ENCODE results near the gene CANT1.
"Not testable (repeated sequence)": the region's sequence is repeated elsewhere in the genome, so short reads cannot be mapped to it uniquely, and the experiment has no call there.

Gene CANT1

DNA sequence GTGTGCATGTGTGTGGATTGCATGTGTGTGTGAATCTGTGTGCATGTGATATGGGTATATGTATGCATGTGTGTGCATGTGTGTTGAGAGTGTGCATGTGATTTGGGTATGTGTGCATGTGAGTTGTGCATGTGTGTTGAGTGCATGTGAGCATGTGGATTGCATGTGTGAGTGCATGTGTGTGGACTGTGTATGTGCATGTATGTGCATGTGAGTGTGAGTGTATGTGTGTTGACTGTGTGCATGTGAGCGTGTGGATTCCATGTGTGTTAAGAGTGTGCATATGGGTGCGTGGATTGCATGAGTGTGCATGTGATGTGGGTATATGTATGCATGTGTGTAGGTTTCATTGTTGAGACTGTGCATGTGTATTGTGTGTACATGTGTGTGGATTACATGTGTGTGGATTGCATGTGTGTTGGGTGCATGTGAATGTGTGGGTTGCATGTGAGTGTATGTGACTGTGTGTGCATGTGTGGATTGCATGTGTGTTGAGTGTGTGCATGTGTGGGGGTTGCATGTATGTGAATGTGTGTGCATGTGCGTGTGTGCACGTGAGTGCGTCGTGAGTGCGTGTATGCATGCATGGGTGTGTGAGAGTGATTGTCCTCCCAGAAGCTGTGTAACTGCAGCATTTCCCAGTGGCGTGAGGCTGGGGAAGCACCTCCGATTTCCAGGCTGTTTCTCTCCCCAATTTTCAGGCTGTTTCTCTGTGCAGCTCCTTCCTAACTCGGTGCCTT is 33.8 kb upstream of the CANT1 start:
- no peak for DNase-seq

DNA sequence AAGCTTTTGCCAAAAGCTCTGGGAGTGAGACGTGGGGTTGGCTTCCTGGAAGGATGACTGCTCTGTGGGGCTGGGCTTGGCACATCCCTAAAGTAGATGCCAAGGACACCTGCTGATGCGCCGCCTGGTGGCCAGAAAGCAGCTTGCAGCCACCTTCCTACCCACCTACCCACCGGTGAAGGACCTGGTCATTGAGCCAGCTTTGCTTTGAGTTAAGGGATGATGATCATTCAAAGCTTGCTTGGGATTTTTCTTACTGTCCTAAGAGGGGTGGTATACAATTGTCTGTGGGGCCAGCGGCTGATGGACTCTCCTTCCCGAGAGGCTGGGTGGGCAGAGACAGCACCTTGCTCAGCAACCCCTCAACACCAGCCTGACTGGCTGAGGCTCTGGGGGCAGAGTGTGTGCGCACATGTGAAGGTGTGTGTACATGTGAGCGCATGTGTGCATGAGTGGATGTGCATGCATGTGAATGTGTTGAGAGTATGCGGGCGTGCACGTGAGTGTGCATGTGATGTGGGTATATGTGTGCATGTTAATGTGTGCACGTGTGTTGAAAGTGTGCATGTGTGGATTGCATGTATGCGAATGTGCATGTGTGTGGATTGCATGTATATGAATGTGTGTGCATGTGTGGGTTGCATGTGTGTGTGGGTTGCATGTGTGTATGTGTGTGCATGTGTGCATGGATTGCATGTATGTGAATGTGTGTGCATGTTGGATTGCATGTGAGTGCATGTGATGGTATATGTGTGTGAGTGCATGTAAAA is 33.0 kb upstream of the CANT1 start:
- no peak for DNase-seq

DNA sequence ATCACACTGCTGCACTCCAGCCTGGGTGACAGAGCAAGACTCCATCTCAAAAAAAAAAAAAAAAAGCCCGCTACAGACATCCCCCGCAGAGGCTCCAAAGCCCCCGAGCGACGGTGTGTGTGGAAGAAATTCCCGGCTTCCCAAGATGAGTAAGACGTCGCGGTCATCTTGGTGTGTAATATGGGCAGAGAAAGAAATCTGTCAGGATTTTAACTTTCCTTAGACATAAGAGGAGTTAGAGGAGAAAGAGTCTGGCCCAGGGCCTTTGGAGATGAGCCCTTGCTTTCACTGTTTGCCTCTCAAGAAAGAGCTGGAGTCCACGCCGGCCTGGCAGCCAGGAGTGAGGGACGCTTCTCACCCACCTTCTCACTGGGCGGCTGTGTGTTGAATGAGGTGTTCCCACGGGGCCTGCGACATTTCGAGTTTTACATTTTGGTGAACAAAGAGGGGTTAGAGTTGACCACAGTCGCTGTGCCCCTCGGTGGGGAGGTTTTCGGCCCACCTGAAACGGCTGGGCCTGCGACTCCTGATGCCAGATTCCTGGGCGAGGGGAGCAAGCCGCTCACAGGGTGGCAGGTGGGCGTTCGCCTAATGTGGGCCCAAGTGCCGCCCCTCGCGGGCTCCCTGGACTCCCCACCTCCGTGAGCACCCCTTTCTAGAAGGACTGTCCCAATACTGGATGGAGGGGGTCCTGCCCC is 32.3 kb upstream of the CANT1 start:
- no peak for DNase-seq

DNA sequence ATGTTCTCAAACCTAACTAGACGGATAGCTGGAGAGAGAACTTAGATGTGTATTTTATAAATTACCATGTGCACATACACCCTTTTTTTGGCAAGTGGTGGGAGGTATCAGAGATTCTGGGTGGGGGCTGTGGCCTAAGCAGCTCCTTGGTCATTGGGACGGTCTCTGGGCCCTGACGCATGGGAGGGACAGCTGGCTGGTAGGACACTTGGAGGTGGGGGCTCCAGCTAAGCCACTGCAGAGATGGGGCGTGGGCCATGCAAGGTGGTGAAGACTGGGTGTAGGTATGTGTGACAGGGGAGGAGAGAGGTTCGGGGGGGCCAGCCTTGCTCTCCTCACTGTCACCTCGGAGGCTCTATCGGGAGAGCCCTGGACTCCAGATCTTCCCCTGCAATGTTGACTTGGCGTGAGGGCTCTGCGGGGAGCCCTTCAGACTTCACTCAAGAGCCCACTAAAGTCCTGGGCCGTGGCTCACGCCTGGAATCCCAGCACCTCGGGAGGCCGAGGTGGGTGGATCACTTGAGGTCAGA is 31.5 kb upstream of the CANT1 start:
- no peak for DNase-seq

DNA sequence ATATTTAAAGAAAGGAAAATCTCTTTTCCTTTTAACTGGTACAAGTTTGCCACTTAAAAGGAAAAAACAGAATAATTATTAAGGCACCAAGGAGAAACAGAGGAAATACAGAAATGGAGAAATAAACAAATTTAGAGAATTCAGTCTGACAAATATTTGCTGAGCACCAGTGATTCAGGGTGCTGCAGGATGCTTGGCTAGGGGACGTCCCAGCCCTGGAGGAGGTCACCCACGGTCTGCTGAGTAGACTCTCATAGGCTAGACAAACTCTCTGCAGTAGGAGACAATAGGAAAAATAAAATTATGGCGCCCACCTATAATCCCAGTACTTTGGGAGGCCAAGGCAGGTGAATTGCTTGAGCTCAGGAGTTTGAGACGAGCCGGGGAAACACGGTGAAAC is 30.3 kb upstream of the CANT1 start:
- no peak for DNase-seq

DNA sequence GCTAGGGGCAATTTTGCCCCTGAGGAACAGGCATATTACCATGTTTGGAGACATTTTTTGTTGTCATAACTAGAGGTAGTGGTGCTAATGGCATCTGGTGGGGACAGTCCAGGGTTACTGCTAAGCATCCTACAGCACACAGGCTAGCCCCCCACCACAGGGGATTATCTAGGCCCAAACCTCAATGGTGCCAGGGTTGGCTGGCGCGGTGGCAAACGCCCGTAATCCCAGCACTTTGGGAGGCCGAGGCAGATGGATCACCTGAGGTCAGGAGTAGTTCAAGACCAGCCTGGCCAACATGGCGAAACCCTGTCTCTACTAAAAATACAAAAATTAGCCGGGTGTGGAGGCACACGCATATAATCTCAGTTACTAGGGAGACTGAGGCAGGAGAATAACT is 29.6 kb upstream of the CANT1 start:
- no peak for DNase-seq

DNA sequence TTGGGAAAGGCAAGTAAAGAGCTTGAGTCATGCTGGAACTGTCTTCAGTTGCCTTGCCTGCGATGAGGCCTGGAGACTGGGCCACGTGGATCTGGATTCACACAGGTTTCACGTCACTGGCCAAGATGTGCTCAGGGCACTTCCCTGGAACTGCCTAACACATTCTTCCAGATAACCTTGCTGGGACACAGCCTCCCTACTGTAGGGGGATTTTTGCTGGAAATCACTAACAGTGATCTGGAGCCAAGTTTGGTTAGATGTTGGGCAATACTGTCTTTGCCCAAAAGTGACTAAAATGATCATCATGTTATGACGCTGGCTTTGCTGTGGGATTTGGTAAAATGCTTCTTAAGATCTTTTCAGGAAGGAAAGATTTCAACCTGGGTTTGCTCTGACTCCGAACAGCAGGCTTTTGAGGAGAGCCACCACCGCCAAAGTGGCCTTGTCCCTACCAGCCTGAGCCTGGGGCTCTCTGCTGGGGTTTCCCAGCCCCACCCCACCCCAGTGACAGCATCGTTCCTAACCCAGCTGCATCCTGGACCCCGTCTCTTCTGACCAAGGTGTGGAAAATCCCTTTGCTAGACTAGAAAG is 29.1 kb upstream of the CANT1 start:
- DNase-seq: no peak

DNA sequence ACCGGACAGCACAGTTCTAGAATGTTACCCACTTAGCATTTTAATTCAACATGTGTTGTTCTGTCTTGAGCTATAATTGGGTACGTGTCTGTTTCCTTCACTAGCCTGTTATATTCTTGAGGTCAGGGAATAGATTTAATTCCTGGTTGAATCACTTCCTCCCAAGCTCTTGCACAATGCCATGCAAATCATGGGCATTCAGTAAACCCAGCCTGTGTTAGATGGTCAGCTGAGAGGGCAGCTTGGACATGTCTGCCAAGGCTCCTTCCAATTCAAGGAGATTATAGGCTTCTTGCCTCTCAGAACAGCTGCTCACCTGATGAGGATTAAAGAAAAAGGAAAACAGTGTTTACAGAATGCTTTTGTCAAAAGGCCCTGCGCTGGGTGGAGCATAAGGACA is 27.0 kb upstream of the CANT1 start:
- peak; percentile 64 for DNase-seq

DNA sequence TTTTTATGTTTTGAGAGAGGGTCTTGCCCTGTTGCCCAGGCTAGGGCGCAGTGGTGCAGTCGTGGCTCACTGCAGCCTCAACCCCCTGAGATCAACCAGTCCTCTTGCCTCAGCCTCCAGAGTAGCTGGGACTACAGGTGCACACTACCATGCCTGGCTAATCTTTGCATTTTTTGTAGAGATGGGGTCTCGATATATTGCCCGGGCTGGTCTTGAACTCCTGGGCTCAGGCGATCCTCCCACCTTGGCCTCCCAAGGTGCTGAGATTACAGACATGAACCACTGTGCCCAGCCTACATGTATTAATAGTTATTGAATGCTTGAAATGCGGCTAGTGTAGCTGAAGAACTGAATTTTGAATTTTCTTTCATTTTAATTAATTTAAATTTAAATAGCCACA is 26.6 kb upstream of the CANT1 start:
- DNase-seq: no peak

DNA sequence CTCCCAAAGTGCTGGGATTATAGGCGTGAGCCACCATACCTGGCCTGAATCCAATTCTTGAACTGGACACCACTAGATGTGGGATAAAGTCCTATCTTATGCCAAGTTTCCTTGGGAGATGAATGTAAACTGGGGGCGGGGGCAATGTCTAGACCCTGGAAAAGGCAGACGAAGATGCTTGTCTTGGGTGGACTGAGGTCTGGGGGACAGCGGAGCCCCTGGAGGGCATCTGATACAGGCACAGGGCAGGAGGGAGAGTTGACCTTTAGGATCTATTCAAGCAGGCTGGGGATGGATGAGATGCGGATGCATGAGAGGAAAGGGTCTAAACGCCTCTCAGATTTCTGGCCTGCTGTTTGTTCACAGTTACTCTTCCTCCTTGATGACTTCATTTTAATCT is 26.1 kb upstream of the CANT1 start:
- no peak for DNase-seq

DNA sequence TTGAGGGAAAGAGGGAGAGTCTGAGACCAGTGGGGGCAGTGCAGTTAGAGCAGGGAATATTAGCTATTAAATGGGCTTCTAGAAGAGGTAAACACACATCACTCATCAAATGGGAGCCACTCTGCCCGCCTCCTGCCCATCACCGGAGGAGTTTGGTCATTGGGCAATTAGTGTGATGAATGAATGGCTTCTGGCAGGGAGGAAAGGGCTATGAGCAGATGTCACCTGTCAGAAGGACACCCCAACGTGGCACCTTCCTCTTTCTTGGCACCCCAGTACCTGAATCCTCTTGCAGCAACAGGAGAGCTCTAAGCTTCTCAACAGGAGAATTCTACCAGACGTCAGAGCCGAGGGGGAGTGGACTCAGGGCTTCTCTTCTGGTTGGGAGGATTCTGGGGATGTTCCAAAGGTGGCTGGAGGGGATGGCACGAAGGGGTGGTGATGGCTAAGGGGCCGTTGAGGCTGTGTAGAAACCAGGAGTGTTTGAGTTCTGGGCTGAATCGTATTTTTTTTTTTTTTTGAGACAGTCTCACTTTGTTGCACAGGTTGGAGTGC is 25.4 kb upstream of the CANT1 start:
- no peak for DNase-seq

DNA sequence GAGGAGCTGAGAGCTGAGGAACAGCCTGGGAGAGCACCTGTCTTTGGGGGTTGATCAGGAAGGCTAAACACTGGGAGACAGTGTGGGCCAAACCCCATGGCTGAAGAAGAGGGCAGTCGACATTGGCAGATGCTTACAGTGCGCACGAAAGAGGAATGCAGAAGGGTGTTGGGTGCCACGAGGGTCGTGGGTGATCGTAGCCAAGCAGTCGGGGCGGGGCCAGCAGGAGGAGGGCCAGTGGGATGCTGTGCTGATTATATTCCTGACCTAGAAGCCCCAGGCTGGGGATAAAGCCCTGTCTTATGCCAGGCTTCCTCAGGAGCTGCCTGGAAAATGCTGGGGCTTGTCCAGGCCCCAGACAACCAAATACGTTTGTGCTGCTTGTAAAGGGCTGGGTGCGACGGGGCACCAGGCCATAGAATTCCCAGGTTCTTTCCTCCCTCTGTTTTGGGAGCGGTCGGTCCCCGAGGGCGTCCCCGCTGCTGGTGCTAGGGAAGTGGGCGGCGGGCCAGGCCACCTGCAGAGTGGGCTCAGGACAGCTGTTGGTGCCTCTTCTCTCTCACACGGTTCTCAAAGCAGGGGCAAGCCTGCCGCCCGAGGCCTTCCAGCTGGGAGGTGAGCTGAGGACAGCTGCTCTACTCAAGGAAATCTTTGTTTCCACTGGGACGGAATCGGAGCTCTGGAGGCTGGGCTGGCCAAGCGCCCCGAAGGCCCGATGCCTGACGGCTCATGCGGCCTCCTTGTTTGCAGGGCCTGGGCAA is 24.4 kb upstream of the CANT1 start:
- no peak for DNase-seq

DNA sequence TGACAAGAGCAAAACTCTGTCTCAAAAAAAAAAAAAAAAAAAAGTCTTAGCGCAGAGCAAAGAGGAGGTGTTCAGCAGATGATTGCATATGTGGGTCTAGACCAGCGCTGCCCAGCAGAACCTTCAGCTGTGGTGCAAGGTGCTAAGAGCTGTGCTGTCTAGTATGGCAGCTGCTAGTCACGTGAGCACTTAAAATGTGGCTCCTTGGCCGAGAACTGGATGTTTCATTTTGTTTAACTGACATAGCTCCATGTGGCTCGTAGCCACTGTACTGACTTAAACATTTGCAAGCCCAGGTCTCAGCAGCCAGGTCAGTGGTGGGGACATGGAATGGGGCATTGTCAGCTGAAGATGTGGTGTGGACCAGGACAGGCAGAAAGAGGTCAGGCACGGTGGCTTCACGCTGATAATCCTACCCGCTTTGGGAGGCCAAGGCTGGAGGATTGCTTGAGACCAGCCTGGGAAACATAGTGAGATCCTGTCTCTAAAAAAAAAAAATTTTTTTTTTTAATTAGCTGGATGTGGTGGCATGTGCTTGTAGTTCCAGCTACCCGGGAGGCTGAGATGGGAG is 23.6 kb upstream of the CANT1 start:
- DNase-seq: no peak

DNA sequence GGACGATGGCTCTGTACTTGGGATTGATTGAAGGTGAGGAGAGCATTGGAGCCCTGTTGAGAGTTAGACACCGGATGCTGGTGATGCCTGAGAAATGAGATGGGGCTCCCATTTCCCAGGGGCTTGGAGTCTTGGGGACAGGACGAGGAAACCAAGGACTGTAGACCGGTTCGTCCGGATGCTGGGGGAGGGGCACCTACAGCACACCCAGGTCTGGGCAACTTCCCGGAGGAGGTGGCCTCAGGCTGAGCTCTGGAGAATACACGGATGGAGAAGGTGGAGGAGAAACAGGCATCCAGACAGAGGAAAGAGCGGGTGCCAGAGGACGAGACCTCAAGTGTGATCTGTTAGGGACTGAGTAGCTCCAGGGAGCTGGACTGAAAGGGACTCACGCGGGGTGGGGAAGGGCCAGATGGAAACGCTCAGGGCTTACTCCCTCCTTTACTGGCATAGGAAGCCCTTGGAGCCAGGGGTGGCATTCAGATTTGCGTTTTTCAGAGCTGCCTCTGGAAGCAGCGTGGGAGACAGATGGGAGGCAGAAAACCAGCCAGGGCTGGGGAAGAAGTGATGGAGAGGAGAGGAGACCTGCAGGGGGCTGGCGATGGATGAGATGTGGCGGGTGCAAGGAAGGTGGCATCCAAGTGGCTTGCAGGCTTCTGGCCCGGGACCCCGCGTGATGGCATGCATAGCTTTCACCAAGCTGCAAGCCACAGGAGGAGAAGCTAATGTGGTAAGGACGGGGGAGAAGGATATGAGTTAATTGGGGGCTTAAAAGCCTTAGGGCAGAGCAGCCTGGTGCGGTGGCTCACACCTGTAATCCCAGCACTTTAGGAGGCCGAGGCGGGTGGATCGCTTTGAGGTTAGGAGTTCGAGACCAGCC is 22.7 kb upstream of the CANT1 start:
- no peak for DNase-seq

DNA sequence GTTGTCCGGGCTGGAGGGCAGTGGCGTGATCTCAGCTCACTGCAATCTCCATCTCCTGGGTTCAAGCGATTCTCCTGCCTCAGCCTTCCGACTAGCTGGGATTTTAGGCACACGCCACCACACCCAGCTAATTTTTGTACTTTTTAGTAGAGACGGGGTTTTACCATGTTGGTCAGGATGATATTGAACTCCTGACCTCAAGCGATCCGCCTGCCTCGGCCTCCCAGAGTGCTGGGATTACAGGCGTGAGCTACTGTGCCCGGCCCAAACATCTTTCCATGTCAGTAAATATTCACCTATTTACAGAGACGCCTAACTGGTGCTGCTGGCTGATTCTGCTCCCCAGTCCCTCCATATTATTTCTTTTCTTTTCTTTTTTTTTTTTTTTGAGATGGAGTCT is 21.1 kb upstream of the CANT1 start:
- DNase-seq: not testable (repeated sequence)

DNA sequence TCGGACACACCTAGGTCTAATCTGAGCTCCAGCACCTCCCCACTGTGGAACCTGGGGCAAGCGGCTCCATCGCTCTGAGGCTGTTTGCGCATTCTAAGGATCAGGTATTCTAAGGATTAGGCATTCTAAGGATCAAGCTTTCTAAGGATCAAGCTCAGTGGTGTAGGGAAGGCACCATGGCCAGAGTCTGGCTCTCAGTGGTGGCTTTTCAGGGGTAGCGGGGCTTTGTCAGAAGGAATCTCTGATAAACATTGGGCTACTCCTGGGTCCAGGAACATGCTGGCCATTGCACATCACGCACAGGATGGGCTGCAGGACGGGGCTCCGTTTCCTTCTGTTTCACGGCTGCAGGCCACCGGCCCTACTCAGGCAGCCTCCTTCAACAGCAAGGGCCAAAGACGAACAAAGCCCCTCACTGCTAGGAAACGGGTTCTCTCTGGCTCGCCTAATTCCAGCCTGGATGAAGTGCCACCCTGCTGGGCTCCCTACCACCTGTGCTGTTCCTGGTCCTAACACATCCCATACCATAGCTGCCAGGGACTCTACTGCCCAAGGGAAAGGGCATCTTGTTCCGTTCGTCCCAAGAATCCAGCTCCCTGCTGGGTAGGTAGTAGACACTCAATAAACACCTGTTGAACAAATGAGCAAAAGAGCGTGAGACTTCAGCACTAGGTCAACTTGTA is 19.9 kb upstream of the CANT1 start:
- DNase-seq: no peak

DNA sequence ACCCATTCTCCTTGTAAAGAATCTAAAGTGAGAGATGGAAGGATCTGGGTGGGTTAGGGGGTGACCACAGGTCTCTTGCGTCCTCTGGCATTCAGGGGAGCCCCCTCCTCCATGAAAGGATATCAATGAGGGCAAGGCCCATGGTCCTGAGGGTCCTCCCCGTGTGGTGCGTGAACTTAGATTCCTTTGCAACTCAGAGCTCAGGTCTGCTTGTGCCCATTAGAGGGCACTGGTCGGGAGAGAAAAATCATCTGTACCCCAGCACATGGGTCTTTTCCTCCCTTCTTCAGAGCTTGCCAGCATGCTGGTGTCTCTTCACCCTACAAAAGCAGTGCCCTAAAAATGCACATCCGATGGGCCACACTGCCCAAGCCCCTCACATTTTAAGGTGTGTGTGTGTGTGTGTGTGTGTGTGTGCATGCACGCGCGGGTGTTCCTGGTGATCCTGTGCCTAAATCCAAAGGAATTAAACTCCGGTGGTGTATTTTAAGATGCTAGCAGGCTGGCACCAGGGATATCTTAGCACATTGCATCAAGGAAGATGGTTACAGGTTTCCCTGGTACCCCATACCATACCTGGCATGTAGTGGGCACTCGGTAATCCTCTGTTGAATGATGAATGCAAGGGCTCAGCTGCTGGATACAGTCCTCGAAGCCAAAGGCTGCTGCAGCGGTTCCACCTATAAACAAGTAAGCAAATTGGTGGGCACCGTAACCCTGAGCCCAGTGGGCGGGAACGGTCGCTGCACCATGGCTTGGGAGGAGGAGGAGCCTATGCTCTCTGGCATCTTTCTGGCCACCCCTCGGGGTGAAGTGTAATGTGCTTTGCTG is 19.1 kb upstream of the CANT1 start:
- DNase-seq: no peak

DNA sequence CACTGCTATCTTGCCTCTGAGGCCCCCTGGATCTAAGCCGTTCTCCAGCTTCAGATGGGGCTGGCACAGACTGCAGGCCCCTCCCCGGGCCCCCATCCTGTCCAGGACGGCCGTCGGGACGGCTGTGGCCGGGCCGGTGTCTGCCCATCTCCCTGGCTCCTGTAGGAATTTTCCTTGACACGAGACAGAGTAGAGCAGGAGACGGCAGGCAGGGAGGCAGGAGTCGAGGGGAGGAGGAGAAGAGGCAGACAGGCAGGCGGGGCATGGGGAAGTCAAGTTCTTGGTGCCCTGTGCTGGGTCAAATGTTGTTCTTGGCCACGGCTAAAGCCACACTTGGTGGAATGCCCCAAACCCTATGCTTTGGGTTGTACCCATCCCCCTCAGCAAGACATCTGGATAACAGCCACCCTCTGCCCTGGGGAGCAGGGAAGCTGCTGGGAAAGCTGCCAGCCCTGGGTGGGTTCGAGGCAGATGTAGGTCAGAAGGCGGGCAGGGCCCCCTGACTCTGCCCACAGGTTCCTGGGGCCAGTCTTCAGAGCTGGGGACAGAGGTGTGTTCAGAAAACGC is 18.4 kb upstream of the CANT1 start:
- DNase-seq: no peak

Data from amniotic stem cell (primary cell).